DMS 273 treated with DMSO at 0.1 percent for 48 hours (cell line): ENCODE data around the gene CCNC.

Experiments used
- DNase-seq: peaks from one replicate; lab custom pipeline; 2025; lab: John Stamatoyannopoulos, UW

CCNC gene

DNA sequence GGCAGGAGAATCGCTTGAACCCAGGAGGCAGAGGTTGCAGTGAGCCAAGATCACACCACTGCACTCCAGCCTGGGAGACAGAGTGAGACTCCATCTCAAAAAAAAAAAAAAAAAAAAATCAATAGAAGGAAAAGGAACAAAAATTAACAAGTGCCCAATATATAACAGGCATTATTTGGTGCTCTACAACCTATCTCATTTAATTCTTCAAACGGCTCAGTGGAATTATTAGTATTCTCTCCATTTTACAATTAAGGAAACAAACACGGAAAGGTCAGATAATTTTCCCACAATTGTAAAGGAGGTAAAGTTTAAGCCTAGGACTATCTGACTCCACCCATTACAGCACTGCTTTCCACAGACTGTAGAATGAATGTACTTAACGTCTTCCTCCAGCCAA lies 19.8 kb downstream of the CCNC start:
- DNase-seq, result no peak

DNA sequence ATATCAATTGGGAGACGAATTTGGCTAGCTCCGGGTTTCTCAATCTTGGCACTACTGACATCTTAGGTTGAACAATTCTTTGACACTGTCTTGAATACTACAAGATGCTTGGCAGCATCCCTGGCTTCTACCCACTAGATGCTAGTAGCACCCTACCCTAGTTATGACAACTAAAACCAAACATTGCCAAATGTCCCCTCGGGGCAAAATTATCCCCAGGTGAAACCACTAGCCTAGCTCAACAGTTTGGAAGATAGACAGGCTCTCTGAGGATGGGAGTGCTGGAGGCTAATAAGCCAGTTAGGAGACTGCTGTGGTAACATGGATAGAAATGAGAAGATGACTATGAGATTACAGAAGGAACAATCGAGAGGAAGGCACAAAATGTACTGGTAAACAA lies 20.9 kb downstream of the CCNC start:
- DNase-seq, result no peak

DNA sequence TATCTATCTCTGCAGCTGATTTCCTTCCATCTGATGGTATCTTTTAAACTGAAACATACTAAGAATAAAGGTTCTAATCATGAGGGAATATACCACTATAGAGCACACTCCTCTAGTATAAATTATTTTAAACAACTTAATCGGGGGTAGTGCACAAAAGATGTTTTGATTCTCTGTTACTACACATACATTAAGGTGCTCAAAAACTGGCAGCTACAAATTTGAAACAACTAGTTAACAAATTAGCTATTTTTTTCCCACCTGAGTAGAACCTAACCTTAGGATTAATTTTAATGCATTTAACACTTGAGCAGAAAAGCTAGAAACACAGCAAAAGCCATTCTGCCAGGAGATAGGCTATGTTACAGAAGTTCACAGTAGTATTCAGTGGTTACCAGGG lies 23.0 kb downstream of the CCNC start:
- DNase-seq, result no peak

- DNase-seq, result no peak
Observed at GRCh38 chr6:99543968-99544367, 24.5 kb downstream of the CCNC start.

- DNase-seq, result no peak
Observed at GRCh38 chr6:99530627-99531026, 37.8 kb downstream of the CCNC start.

DNA sequence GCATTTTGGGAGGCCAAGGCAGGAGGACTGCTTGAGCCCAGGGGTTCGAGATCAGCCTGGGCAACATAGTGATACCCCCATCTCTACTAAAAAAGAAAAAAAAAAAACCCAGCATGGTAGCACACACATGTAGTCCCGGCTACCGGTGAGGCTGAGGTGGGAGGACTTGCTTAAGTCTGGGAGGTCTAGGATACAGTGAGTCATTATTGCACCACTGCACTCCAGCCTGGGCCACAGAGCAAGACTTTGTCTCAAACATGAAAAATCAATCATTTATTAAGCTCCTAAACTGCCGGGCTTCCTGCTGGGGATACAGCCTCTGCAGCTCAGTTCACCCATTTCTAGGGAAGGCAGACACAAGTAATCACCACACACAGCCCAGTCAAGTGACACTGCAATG lies 45.9 kb downstream of the CCNC start:
- DNase-seq, result no peak

DNA sequence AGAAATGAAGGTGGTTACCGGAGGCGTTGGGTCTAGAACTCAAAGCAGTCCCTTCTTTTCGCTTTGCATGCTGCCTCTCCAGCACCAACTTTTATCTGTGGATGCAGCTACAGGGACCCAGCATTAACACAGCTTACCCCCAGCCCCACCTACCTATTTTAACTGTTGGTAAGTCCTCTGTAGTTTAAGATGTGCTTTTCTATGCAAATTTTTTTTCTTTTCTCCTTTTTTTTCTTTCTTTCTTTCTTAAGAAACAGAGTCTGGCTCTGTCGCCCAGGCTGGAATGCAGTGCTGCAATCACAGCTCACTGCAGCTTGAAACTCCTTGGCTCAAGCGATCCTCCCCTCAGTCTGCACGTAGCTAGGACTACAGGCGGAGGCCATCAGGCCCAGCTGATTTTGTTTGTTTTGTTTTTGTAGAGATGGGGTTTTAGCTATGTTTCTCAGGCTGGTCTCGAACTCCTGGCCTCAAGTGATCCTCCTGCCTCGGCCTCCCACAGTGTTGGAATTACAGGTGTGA lies 46.8 kb downstream of the CCNC start:
- no peak for DNase-seq

GRCh38 chr6:99520855-99521632 lies 47.4 kb downstream of the CCNC start:
- peak; percentile 71 for DNase-seq

DNA sequence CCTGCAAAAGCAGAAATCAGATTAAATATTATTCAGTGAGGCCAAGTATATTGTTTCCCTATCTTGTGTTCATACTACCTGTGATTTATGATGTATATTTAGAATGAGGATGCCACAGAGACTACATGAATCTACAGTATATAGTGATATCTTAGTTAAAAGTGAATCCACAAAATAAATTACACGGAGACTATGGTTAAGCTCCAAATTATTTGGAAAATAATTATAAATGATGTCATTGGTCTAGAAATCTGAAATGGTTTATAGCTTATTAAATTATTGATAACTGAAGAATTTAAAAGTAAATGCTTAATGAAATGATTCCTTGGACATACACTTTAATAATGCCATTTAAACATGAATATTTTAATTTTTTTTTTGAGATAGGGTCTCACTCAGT lies 49.0 kb downstream of the CCNC start:
- DNase-seq, result no peak

- DNase-seq, result no peak
Observed at GRCh38 chr6:99514089-99514488, 54.4 kb downstream of the CCNC start.

DNA sequence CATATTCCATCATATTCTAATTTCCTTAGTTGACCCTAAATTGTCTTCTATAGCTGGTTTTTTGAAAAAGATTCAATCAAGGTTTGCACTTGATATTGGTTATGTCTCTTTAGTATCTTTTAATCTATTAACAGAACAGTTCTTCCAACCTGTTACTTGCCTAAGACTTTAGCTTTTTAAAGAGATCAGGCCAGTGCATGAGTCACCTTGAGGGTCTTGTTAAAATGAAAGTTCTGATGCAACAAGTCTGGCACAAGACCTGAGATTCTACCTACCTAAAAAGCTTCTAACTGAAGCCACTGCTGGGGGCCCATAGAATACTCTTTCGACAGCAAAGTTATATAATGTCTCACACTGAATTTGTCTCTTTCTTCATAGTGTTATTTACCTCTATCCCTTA lies 56.4 kb downstream of the CCNC start:
- no peak for DNase-seq

DNA sequence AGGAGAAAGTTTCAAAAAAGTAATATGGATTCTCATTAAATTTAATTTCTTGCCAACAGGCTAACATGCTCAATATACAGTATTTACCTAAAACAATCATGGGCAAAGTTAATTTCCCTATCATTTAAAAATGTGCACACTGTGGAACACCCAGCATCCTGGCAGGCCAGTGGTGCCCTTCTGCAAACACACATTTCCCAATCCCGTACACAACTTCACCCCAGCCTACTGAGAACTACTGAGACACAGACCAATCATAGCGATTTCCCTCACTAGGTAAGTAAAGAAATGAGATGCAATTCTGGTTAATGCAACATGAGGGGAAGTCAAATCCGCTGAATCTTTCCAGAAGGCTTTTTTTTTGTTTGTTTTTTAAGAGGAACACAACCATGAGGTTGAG lies 60.8 kb downstream of the CCNC start:
- no peak for DNase-seq

DNA sequence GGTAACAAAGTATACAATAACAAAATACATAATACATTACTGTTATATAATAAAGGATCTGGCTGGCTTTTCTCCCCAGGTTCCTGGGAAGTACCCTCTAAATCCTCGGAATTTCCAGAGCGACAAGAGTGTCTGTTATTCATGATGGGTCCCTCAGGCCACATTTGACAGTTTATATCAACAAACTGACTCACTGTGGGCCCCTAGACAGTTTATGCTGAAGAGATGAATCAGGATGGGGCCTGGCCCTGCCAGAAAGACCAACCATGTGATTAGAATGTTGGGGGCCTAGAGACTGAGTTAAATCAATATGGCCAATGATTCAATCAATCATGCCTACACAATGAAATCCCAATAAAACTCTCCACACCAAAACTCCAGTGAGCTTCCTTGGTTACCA lies 66.7 kb downstream of the CCNC start:
- no peak for DNase-seq

- no peak for DNase-seq
Observed at GRCh38 chr6:99498421-99498820, 70.0 kb downstream of the CCNC start.

GRCh38 chr6:99495466-99495865 lies 73.0 kb downstream of the CCNC start:
- no peak for DNase-seq
